NCI-H774 (cell line): ENCODE measurements around the gene ARSI.
"Not testable (repeated sequence)": the region's sequence is repeated elsewhere in the genome, so short reads cannot be mapped to it uniquely, and the experiment has no call there.

Source experiments
- DNase-seq: peaks from one replicate; lab custom pipeline; 2025; lab: John Stamatoyannopoulos, UW

The ARSI gene

DNA sequence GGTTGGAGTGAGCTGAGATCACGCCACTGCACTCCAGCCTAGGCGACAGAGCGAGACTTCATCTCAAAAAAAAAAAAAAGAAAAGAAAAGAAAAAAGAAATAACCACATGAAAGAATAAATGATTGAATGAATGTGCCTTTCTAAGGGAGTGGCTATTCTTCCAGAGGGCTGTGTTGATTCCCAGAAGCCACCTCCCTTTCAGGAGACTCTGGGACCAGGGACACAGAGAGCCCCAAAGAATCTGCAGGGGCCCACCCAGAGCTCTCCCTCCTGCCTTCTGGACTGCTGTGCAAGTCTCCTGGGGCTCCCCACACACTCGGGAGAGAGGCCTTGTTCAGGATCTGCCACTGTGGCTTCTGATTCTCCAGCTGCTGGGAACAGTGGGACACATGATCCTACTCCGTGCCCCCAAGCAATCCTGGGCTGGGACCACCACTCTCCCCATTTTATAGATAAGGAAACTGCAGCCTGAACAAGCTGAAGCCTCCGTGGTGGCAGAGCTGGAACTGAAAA lies 36.8 kb downstream of the ARSI start:
- DNase-seq: no peak

DNA sequence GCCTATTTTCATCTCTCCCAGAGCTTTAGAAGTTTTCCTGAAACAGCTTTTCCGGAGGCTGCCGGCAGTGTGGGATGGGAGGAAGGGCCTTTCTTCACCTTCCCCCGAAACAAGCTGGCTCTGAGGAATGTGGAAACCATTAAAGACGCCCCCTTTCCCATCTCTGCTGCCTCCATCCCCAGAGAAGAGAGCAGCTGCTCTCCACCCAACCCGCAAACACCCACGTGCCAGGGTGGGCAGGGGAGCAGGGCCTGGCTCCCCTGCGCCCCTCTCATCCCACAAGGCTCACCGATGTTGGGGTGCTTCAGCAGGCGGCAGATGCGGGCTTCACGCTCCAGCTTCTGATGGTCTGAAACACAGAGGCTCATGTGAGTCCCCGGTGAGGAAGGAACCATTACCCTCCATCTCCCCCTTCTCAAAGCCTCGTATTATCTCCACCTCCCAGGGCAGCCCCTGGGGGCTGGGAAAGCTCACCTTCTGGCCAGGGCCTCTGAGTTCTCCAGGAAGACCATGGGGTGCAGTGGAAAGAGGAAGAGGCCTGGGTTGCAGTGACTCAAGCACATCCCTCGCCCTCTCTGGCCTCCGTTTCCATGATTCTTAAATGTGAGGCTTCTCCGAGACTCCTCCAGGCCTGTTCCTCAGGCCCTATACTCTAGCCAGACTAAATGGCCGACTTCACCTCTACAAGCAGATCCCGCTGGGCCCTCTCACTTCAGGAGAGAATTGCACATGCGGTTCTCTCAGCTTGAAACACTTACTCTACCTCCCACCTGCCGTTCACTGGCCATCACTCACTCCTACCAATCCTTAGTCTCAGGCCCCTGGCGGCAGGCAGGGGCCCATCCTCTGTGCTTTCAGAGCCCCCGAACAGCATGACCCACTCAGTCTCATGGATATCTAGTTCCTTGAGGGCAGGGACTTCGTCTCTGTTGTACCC lies 37.8 kb downstream of the ARSI start:
- DNase-seq: no peak

DNA sequence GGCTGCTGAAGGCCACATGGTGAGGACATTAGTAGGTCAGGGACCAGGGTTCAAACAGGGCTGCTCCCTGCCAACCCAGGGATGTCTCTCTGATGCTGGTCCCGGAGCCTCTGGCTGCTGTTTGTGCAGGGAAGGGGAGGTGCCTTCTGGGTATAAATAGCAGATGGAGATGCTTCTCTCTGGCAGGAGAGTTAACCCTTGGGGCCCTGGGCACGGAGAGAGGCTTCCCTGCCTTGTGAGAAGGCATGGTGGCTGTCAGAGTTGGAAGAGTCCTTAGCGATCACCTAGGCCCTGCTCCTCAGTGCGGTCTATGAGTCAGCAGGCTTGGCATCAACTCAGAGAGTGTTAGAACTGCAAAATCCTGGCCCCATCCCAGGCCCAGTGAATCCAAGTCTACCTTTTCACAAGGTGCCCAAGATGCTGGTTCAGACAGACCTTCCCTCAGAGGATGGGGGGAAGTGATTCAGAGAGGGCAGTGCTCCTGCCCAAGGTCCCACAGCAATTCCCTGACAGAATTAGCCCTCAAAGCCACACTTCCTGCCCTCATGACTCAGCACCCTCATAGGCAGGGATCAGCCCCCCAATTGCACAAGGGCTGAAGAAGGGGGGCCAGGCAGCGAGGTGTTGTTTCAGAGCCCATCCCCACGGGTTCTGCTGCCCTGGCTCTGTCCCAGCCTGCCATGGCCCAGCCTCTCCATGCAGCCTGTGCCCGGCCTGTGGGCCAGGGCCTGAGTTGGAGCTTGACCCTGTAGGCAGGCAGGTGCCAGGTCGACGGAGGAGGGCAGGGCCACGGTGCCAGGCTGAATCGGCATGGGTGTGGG lies 38.7 kb downstream of the ARSI start:
- no peak for DNase-seq

DNA sequence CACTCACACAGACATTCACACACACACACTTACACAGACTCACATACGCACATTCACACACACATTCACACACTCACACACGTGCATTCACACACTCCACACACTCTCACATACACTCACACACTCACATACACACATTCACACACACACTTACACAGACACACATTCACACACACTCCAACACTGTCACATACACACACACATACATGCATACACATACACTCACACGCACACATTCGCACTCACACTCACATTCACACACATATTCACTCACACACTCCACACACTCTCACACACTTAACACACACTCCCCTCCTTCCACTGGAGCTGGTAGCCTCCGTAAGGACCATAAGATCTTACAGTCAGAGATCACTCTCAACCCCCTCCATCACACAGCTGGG lies 39.3 kb downstream of the ARSI start:
- DNase-seq: no peak

DNA sequence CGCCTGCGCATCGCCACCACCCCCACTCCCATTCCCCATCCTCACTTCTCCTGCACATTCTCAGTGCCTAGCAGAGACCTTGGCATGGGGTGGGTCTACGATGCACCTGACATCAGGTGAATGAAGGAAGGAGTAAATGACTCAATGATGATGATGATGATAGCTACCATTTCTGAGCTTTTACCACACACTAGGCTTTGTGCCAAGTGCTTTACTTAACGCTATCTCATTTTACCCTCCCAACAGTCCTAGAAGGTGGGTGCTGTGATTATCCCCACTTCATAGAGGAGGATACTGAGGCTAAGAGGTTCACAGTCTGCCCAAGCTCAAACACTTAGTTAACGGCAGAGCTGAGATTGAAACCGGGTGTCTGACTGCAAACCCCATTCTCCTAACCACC lies 40.2 kb downstream of the ARSI start:
- no peak for DNase-seq

DNA sequence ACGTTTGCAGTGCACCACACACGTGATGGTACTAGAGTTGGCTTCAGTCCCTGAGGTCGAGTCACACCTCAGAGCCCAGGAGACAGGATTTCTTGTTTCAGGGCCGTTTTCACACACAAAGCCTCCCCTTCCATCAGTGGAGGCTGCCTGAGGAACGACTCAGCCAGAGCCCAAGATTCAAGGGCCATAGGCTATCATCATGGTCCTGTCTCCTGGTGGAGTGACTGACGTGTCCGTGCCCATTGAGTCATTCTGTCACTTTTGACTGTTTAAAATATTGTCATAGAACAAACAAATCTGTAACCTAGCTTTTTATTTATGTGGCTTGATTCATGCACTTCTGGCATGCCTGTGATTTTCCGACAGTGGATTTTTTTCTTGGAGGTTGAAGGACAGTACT lies 41.5 kb downstream of the ARSI start:
- DNase-seq: no peak

DNA sequence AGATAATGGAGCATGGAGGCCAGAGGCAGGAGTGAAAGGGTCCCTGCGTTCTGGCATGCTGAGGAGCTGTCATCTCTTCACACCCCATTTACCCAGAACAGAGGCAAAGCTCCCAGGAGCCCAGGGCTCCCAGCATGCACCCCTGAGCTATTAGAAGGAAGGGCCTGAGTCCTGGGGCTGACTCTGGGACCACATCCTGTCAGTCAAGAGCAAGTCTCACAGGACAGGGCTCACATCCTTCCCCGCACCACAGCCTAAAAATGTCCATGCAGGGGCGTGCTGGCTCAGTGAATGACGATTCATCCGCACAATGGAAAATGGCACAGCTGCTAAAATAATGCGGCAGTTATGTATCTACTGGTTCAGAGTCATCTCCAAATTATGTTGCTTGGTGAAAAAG lies 44.6 kb downstream of the ARSI start:
- no peak for DNase-seq

DNA sequence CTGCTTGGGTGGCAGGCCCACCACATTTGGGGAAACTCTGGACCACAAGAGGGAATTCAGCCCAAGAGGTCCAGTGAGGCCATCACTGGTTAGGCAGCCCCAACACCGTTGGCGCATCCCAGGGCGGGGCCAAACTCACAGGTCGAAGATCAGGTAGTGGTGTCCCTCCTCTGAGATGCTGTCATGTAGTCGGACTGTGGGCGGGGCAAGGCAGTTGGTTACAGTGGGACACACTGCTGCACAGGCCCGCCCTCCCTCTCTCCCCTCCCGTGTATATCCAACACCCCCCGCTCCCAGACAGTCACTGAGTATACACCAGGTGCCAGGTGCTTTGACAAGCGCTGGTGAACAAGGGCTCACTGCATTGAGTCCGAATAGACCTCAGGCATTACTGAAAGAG lies 45.3 kb downstream of the ARSI start:
- DNase-seq: no peak

DNA sequence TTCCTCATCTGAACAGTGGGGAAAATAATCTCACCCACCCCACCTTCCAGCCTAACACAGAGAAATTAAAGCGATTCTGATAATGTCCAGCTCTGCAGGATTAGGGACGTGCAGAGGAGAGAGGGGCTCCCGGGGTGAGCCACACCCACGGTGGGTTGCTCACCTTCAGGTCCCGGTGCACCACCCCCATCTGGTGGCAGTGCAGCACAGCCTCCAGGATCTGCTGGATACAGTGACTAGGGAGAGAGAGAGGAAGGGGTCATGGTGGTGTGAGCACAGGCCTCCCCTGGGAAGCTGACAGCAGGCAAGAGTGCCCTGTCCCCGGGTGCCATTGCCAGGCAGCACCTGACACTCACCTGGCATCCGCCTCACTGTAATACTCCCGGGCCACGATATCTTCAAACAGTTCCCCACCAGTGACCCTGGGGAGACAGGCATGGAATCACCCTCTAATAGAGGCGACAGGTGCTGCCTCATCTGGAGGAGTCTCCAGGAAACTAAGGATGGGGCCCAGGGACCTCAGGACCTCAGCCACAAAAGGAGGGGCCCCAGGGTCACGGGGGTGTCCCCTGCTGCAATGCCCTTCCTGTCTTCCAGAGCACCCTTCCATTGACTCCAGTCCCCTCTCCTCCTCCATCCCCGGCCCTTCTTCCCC lies 46.2 kb downstream of the ARSI start:
- DNase-seq: no peak

DNA sequence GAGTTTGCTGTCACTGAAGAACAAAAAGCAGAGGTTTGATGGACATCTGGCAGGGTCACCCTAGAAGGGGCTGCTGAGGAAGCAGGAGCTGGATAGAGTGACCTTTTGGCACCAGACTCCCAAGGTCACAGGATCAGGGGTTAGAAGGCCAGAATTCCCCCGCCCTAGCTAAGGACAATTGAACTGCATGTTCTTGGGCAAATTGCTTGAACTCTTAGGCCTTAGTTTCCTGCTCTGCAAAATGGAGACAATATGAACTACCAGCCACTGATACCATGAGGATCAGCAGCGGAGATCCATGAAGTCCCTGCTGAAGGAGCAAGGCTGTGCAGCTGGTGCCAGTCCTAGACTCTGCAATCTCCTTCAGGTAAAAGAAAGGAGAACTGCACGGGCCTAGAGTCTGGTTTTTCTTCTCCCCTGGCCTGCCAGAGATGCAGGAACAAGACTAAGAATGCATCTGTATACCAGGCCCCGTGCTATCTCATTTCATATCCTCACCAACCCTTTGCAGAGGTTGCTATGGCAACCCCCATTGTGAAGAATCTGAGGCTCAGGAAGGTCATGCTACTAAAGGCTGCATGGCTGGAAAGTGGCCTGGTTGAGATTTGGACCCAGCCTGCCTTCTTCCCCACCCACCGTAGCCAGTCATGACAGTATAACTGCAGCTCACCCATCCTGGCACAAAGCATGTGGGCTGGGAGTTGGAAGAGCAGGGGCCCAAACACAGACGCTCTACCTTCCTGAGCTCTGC lies 46.9 kb downstream of the ARSI start:
- DNase-seq: no peak

DNA sequence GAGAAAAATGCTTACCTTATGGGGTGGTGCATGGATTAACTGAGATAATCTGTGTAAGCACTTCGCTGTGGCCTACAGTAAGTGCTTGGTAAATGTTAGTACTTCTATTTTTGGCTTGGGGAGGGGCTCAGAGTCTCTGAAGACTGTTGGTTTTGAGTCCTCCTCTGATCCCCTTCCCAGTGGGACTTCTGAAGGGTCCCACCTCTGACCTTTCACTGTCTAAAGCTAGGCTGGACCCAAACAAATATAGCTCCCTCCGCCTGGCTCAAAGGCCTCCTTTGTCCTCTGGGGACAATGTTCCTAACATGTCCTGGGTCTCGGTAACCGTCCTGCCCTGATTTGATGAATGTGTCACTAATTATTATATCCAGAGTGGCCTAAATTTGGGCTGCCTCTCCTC lies 47.9 kb downstream of the ARSI start:
- DNase-seq: no peak

DNA sequence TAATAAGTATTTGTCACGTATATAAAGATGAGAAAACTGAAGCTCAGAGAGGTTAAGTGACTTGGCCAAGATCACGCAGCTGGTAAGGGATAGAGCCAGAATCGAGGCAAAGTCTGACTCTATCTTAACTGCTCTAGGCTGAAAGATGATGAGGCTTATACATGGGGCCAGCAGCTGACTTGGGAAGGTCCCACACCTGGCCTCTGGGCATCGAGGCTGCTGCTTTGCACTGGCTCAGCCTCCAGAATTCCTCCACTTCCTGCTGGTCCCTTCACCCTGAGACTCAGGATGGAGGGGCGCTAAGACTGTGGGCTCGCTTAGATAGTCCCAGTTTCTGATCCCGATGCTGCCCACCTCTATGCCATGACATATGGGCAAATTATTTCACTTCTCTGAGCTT lies 48.3 kb downstream of the ARSI start:
- no peak for DNase-seq

DNA sequence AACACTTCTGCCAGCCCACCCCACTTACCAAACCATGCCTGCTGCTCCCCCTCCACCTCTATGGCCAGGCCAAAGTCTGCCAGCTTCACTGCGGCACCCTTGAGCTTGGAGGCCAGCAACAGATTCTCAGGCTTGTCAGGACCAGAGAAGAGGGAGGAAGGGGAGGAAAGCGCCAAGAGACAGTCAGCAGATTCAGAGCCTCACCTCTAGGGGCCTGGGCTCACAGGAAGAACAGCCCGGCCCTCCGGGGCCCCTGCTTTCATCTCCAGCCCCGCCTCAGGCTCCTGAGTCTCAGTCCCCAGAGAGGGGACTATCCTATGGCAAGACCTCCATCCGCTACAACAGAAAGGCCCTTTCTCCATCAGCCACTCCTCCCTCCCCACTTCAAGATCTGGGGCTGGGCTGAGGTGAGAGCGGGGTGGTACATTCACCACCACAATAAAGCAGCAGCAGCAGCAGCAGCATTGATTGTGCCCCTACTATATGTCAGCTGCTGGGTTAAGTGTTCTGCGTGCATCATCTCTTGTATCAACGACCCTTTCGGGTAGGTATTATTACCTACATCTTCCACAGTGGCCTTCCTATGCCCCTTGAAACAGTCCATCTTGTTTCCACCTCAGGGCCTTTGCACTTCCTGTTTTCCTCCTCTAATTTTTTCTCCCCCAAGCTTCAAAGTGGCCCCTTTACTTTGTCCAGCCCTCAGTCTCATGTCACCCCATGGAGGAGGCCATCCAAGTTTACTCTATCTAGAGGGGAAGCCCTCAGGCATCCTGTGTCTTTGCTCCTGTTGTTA lies 49.1 kb downstream of the ARSI start:
- DNase-seq: no peak

DNA sequence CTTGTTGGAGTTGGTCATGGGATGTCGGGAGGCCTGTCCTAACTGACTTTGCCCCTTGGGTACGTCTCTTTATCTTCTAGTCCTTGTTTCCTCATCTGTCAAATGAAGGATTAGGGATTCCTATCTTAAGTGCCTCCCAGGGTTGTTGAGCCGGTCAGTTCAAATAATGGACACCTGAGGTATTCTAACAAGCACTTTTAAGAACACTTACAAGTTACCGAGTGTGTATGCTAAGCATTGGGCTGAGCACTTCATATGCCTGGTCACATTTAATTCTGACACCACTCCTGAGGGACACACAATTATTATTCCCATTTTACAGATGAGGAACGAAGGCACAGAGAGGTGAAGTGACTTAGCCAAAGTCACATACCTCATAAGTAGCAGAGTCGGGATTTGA lies 50.2 kb downstream of the ARSI start:
- DNase-seq: no peak

DNA sequence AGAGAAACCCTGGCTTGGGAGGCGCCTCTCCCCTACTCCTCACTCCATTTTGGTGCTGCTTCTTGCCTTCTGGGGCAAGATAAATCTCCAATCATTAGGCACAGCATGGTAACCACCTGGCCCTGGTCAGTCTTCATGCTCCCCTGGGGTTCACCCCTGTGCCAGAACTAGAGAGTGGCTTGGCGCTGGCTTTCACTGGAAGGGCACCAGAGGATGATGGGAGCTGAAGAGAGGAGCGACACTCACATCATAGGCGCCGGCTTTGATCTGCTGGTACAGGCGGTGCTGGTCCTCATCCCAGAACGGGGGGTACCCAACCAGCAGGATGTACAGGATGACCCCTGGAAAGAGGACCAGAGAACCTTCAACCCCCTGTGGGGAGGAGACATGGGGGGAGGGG lies 51.2 kb downstream of the ARSI start:
- DNase-seq: no peak

DNA sequence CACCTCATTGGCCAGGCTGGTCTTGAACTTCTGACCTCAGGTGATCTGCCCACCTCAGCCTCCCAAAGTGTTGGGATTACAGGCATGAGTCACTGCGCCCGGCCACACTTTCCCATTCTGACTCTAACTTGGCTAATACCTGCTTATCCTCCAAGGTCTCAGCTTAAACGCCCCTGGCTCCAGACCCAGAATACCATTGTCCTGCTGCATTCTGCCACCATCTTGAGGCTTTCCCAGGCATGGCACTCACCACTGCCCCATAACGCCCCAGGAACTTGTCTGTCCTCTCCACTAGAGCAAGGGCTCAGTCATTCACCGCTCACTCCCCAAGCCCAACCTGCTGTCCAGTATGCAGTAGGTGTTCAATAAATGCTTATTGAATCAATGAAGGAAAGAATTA lies 53.0 kb downstream of the ARSI start:
- no peak for DNase-seq

DNA sequence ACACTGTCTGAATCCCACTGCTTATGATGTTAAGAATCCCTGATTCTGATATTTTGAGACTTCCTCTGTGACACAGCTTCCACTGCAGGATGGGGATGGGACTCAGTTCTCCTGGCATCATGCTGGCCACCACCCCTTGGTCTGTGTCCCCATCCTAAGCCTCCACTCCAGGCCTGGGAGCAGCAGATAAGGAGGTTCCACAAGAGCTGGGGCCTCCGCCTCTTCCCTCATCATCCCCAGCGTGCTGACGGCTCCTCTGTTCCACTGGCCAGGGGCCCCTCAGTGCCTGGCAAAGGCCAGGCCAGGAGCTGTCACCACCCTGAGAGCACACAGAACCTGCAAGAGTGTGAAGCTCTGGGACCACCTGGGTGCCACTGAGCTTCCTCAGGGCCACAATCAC lies 53.8 kb downstream of the ARSI start:
- DNase-seq: no peak

DNA sequence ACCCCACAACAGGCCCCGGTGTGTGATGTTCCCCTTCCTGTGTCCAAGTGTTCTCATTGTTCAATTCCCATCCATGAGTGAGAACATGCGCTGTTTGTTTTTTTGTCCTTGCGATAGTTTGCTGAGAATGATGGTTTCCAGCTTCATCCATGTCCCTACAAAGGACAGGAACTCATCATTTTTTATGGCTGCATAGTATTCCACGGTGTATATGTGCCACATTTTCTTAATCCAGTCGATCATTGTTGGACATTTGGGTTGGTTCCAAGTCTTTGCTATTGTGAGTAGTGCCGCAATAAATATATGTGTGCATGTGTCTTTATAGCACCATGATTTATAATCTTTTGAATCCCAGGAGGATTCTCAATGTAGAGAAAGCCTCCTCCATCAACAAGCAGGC lies 54.2 kb downstream of the ARSI start:
- DNase-seq: not testable (repeated sequence)

DNA sequence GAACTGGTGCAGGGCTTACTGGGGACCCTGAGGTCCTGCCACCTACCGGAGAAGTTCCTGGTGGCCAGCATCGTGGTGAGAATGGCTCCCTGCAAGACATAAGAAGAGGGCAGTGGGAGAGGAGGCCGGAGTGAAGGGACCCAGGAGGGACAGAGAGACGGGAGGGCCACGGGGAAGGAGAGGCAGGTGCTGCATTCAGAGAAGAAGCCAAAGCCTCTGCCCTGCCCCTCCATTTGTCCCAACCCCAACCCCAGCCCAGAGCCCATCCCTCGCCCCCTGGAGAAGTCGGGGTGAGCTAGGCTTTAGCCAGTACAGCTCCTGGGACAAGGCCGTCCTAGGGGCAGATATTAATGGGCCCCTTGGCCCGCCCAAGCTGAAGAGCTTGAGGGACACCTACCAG lies 55.0 kb downstream of the ARSI start:
- DNase-seq: no peak

DNA sequence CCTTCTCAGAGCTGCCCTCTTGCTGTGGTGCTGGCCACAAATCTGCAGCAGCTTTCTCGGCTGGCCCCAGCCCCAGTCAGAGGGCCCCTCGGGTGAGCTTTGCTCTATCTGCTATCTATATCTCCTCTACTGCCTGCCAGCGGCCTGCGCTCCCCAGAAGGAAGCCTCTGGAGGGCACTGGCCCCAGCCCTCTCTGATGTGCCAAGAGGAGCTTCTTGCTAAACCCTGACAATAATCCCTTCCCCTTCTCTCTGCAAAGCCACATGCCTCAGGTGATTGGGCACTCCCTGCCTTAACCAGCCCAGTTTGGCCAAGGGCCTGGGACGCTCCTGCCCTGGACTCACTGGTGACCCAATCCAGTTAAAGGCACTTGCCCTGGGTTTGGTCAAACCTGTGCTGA lies 55.9 kb downstream of the ARSI start:
- no peak for DNase-seq

DNA sequence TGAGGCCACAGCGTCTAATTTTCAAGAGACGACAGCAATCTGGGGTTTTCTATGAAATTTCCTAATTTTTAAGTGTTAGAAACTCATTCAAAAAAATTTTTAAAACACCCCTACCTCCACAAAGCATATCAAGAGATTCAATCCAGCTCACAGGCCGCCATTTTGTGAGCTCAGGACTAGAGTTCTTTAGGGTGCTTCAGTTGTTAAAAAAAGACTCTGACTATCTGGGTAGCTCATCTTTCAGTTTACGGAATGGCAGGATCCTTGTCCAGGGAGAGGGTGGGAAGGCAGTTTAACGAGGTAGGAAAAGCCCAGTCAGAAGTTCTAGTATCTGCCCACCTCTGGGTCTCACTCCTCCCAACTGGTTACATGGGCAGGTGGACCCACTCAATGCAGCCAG lies 56.3 kb downstream of the ARSI start:
- DNase-seq: no peak
